Stimulated activated naive CD8-positive, alpha-beta T cell treated with anti-CD3 and anti-CD28 coated beads, Interleukin-15, amount 100 ng/mL, for 72 hours (primary cell): Measurements from ENCODE around the gene SSR4.

ENCODE experiments used
- ATAC-seq: fragments of 150-1000 bp; cut with Tn5 transposase; 2 replicates; pipeline ENCODE4 v1.10.0; 2021; ENCODE audit warnings: mild to moderate bottlenecking, moderate library complexity
- DNase-seq, 2 donors: peaks; one replicate each; pipeline ENCODE4 v3.0.0; 2021 to 2022
- H3K27ac Mint-ChIP-seq, 2 donors: one replicate each; pipeline ENCODE4 v1.8.0; 2022; ENCODE audit warnings: mild to moderate bottlenecking in 2 of 2, mixed read lengths in 2 of 2, moderate library complexity in 2 of 2
- H3K27me3 Mint-ChIP-seq: one replicate; pipeline ENCODE4 v1.8.0; 2022; ENCODE audit warnings: mixed read lengths
- H3K4me1 Mint-ChIP-seq: one replicate; pipeline ENCODE4 v1.8.0; 2022; ENCODE audit warnings: mild to moderate bottlenecking, mixed read lengths
- H3K4me3 Mint-ChIP-seq, 2 donors: one replicate each; pipeline ENCODE4 v1.8.0; 2022; ENCODE audit warnings: mild to moderate bottlenecking in 2 of 2, mixed read lengths in 2 of 2, moderate library complexity in 1 of 2
- H3K9me3 Mint-ChIP-seq, 2 donors: one replicate each; pipeline ENCODE4 v1.8.0; 2022; ENCODE audit warnings: mixed read lengths in 2 of 2

The SSR4 gene

DNA sequence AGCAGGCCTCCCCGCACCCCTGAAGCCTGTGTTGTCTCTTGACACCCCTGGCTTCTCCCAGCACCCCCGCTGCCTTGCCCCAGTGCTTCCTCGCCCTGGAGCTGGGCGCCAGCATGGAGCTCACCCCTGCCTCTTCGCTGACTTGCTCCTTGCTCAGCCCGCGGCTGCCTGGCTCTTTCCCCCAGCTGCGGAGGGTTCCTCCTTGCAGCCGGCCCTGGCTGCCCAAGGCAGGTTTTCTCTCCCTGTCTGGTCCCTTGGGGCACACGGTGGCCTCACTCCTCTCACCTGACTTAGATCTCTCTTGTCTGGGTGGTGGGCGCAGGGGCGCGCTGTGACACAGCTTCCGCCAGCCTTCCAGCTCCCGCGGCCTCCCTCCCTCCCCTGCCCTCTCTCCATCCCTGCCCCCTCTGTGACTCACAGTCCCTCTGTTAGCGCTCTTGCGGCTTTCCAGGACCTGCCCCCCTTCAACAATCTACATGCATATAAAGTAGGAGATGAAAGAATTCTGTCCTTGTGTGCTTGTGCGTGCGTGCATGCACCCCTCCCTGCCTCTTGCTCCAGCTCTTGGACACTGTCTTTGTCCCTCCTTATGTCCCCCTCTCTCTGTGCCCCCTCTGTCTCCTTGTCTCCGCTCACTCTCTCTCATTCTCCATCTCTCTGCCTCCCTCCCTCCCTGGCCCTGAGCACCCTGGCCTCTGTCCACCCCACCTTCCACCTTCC is 28.2 kb upstream of the SSR4 start:
- Mint-ChIP-seq H3K27ac (peak overlapping the region; percentile 55 to 93), H3K4me1 (peaks cover 31% of the 10 kb centered on the region), H3K27me3 (no peaks in the 10 kb centered on the region), H3K9me3 (no peaks in the 10 kb centered on the region), H3K4me3 (peak overlapping the region; percentile 70 to 83)
- DNase-seq (peak; percentile 30 to 44), ATAC-seq (peak; percentile 75)

DNA sequence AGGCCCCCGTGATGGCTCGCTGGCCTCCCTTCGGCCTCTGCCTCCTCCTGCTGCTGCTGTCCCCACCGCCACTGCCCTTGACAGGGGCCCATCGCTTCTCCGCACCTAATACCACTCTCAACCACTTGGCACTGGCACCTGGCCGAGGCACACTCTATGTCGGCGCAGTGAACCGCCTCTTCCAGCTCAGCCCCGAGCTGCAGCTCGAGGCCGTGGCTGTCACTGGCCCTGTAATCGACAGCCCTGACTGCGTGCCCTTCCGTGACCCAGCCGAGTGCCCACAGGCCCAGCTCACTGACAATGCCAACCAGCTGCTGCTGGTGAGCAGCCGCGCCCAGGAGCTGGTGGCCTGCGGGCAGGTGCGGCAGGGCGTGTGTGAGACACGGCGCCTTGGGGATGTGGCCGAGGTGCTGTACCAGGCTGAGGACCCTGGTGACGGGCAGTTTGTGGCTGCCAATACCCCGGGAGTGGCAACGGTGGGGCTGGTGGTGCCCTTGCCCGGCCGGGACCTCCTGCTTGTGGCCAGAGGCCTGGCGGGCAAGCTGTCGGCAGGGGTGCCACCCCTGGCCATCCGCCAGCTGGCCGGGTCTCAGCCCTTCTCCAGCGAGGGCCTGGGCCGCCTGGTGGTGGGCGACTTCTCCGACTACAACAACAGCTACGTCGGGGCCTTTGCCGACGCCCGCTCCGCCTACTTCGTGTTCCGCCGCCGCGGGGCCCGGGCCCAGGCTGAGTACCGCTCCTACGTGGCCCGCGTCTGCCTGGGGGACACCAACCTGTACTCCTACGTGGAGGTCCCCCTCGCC is 27.4 kb upstream of the SSR4 start:
- H3K4me1 Mint-ChIP-seq: peaks cover 31% of the 10 kb centered on the region
- ATAC-seq (no peak), DNase-seq (no peak)
- H3K27ac Mint-ChIP-seq: peak overlapping the region in 1 of 2 donors; percentile 93
- H3K27me3 Mint-ChIP-seq: no peaks in the 10 kb centered on the region
- peak overlapping the region in 1 of 2 donors; percentile 83 for H3K4me3 Mint-ChIP-seq
- H3K9me3 Mint-ChIP-seq: no peaks in the 10 kb centered on the region

GRCh38 chrX:153767674-153768055 is 26.8 kb upstream of the SSR4 start:
- DNase-seq (no peak), ATAC-seq (no peak)
- Mint-ChIP-seq H3K27ac (peak overlapping the region in 1 of 2 donors; percentile 90), H3K27me3 (no peaks in the 10 kb centered on the region), H3K9me3 (no peaks in the 10 kb centered on the region), H3K4me3 (peak overlapping the region in 1 of 2 donors; percentile 78), H3K4me1 (peaks cover 31% of the 10 kb centered on the region)

DNA sequence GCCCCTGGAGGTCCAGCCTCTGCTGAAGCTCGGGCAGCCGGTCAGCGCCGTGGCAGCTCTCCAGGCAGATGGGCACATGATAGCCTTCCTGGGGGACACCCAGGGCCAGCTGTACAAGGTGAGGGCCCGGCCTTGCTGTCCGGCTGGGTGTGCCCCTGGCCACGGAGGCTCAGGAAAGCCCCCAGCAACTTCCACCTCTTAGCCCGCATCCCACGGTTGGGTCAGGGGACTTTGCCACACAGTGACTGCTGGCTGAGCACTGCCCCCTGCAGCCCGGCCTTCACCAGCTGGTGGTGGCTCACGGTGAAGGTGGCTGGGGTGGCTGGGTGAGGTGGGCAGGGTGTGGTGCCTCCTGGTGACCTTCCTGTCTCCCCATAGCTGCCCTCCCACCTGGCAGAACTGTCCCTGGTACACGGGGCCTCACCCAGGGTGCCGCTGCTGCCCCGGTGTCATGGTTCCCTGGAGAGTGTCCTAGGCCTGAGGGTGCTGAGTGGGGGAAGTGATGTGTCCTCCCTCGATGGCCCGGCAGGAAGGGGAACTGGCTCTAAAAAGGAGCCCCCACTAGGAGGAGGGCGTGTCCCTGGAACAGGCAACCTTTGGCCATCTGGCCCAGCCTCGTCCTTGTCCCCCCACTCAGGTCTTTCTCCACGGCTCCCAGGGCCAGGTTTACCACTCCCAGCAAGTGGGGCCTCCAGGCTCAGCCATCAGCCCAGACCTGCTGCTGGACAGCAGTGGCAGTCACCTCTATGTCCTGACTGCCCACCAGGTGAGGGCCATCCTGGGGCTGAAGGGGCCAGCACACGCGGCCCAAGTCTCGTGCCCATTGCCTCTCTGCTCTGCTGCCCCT is 25.9 kb upstream of the SSR4 start:
- Mint-ChIP-seq H3K27ac (peak overlapping the region; percentile 82 to 90), H3K4me1 (peaks cover 31% of the 10 kb centered on the region), H3K9me3 (no peaks in the 10 kb centered on the region), H3K27me3 (no peaks in the 10 kb centered on the region), H3K4me3 (peak overlapping the region; percentile 26 to 78)
- DNase-seq (no peak), ATAC-seq (no peak)

- Mint-ChIP-seq H3K4me1 (peaks cover 23% of the 10 kb centered on the region), H3K9me3 (no peaks in the 10 kb centered on the region), H3K27me3 (no peaks in the 10 kb centered on the region), H3K27ac (peak overlapping the region in 1 of 2 donors; percentile 63), H3K4me3 (no peak overlapping the region)
- DNase-seq (no peak), ATAC-seq (no peak)
Measured at GRCh38 chrX:153769158-153769864, 25.2 kb upstream of the SSR4 start.

DNA sequence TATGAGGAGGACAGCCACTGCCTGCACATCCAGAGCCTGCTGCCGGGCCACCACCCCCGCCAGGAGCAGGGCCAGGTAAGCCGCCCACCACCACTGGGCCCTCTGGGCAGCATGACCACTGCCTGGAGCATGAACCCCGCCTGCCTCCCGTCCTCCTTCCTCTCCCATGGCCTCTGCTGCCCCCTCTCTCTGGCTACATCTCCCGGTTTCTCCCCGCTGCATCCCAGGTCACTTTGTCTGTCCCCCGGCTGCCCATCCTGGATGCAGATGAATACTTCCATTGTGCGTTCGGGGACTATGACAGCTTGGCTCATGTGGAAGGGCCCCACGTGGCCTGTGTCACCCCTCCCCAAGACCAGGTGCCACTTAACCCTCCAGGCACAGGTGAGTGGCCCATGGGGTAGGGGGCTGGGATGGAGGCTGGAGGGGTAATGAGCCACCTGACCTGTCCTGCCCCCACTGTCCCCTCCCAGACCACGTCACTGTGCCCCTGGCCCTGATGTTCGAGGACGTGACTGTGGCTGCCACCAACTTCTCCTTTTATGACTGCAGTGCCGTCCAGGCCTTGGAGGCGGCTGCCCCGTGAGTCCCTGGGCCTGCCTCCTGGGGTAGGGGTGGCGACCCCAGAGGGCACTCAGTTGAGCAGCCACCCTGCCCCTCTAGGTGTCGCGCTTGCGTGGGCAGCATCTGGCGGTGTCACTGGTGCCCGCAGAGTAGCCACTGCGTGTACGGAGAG is 24.4 kb upstream of the SSR4 start:
- Mint-ChIP-seq H3K27me3 (no peaks in the 10 kb centered on the region), H3K4me3 (no peak overlapping the region), H3K4me1 (peaks cover 23% of the 10 kb centered on the region), H3K9me3 (no peaks in the 10 kb centered on the region), H3K27ac (no peak overlapping the region)
- DNase-seq: no peak
- no peak for ATAC-seq

GRCh38 chrX:153770601-153771414 is 23.7 kb upstream of the SSR4 start:
- H3K27ac Mint-ChIP-seq: no peak overlapping the region
- no peaks in the 10 kb centered on the region for H3K9me3 Mint-ChIP-seq
- H3K4me3 Mint-ChIP-seq: no peak overlapping the region

DNA sequence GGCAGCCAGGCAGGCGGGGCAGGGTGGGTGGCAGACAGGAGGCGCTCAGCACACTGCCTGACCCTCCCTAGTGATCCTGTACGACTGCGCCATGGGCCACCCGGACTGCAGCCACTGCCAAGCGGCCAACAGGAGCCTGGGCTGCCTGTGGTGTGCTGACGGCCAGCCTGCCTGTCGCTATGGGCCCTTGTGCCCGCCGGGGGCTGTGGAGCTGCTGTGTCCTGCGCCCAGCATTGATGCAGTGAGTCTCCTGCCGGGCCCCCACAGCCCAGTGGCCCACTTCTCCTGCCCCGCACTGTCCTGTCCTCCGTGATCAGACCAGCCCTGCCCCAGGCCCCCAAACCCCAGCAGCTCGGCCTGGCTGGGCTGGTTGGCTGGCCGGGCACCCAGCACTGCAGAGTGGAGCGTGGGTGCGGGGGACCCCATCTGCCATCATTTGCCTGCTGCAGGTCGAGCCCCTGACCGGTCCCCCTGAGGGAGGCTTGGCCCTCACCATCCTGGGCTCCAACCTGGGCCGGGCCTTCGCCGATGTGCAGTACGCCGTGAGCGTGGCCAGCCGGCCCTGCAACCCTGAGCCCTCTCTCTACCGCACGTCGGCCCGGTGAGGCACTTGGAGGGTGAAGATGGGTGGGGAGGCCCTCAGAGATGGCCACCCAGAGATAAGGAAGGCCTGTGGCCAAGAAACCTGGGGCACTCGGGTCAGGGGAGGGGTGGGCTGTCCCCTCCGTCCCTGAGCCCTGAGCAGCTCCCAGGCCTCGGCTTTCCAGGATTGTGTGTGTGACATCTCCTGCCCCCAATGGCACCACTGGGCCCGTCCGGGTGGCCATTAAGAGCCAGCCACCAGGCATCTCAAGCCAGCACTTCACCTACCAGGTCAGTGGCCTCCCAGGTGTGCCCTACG is 22.8 kb upstream of the SSR4 start:
- H3K4me3 Mint-ChIP-seq: no peak overlapping the region
- ATAC-seq: no peak
- H3K27me3 Mint-ChIP-seq: no peaks in the 10 kb centered on the region
- DNase-seq: no peak
- H3K4me1 Mint-ChIP-seq: peaks cover 15% of the 10 kb centered on the region
- no peaks in the 10 kb centered on the region for H3K9me3 Mint-ChIP-seq
- no peak overlapping the region for H3K27ac Mint-ChIP-seq

More at GRCh38 chrX:153770601-153771414, 23.7 kb upstream of the SSR4 start:
- Mint-ChIP-seq H3K4me1 (peaks cover 23% of the 10 kb centered on the region), H3K27me3 (no peaks in the 10 kb centered on the region)
- DNase-seq (no peak), ATAC-seq (no peak)

DNA sequence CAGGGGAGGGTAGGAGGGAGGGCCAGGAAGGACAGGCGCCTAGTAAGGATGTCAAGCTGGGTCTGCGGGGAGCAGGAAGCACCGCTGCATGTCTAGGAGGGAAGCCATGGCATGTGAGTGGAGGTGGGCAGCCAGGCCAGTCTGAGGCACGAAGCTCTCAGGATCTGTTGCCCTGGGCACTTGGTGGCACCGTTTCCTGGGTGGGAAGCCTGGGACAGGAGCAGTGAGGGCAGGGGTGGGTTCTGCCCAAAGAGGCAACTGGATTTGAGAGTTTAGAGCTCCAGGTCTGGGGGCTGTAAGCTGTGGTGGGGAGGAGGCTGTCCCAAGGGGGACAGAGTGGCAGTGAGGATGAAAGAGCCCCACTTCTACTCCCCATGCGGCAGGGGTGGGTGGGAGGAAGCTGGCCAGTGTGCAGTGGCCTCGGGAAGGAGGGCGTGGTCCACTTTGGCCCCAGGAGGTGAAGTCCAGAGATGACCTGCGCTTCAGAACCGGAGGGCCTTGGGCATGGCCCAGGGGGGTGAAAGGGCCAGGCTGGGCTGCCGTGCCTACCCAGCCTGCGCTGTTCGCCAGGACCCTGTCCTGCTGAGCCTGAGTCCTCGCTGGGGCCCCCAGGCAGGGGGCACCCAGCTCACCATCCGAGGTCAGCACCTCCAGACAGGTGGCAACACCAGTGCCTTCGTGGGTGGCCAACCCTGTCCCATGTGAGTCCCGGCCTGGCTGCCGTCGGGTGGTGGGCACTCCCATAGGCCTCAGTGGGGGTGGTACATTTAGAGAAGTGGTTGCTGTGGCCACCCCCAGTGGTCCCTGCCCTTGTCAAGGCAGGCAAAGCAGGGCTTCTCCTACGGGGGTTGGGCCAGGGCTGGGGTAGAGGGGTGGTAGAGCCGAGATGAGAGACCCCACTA is 21.9 kb upstream of the SSR4 start:
- DNase-seq (no peak), ATAC-seq (no peak)
- H3K4me3 Mint-ChIP-seq: no peak overlapping the region
- H3K27ac Mint-ChIP-seq: no peak overlapping the region
- no peaks in the 10 kb centered on the region for H3K9me3 Mint-ChIP-seq
- H3K27me3 Mint-ChIP-seq: no peaks in the 10 kb centered on the region
- H3K4me1 Mint-ChIP-seq: peaks cover 10% of the 10 kb centered on the region

- no peaks in the 10 kb centered on the region for H3K9me3 Mint-ChIP-seq
- ATAC-seq (no peak), DNase-seq (no peak)
- H3K27me3 Mint-ChIP-seq: no peaks in the 10 kb centered on the region
- H3K4me1 Mint-ChIP-seq: peaks cover 4% of the 10 kb centered on the region
- H3K4me3 Mint-ChIP-seq: no peak overlapping the region
- no peak overlapping the region for H3K27ac Mint-ChIP-seq
Measured at GRCh38 chrX:153773218-153773611, 21.3 kb upstream of the SSR4 start.

GRCh38 chrX:153773741-153774575 is 20.5 kb upstream of the SSR4 start:
- no peak overlapping the region for H3K4me3 Mint-ChIP-seq
- no peaks in the 10 kb centered on the region for H3K4me1 Mint-ChIP-seq
- H3K9me3 Mint-ChIP-seq: no peaks in the 10 kb centered on the region

More at GRCh38 chrX:153773741-153774575, 20.5 kb upstream of the SSR4 start:
- Mint-ChIP-seq H3K27ac (no peak overlapping the region), H3K27me3 (no peaks in the 10 kb centered on the region)
- DNase-seq (no peak), ATAC-seq (no peak)
